CD14-positive monocyte (primary cell): ENCODE measurements around the gene UBE2E3. TPM values are rescaled to one million over a fixed set of nuclear protein-coding genes. Genes with fewer than 3 reads are reported as not detected.

Source experiments
- DNase-seq, 3 donors: peaks; one replicate each; pipeline ENCODE4 v3.0.0-alpha.2; 2011 to 2022
- H2AFZ ChIP-seq: 2 replicates; pipeline ENCODE4 v1.6.0; 2012; ENCODE audit warnings: mild to moderate bottlenecking, low read depth, low read length, inconsistent platforms; ENCODE audit not compliant: insufficient read depth, poor library complexity, severe bottlenecking
- H3K27ac ChIP-seq, 2 donors: 1 replicate in 1 of 2; 2 replicates in 1 of 2; pipeline ENCODE4 v1.5.1; 2012 to 2013; ENCODE audit warnings: low read length in 2 of 2, control low read depth in 1 of 2, inconsistent platforms in 1 of 2, low read depth in 1 of 2, mild to moderate bottlenecking in 1 of 2
- H3K27me3 ChIP-seq, 2 donors: one replicate each; pipeline versions ENCODE4 v1.6.0 to v1.6.1; 2011 to 2013; ENCODE audit warnings: low read length in 2 of 2; ENCODE audit not compliant: control insufficient read depth in 2 of 2, insufficient read depth in 2 of 2
- H3K36me3 ChIP-seq, 2 donors: replicated peaks in 1 of 2; 1 replicate in 1 of 2; 2 replicates in 1 of 2; pipeline versions ENCODE4 v1.5.1 to v1.6.1; 2012 to 2013; ENCODE audit warnings: low read length in 2 of 2, control low read depth in 1 of 2, inconsistent platforms in 1 of 2, mild to moderate bottlenecking in 1 of 2; ENCODE audit not compliant: insufficient read depth in 2 of 2, control insufficient read depth in 1 of 2
- H3K4me1 ChIP-seq, 2 donors: 1 replicate in 1 of 2; 2 replicates in 1 of 2; pipeline versions ENCODE4 v1.5.1 to v1.6.1; 2012 to 2013; ENCODE audit warnings: low read length in 2 of 2, control low read depth in 1 of 2, inconsistent platforms in 1 of 2, mild to moderate bottlenecking in 1 of 2, moderate library complexity in 1 of 2; ENCODE audit not compliant: insufficient read depth in 2 of 2, control insufficient read depth in 1 of 2
- H3K4me2 ChIP-seq: replicated peaks from 2 replicates; pipeline ENCODE3; 2012; ENCODE audit warnings: low read length, moderate library complexity, mild to moderate bottlenecking; ENCODE audit not compliant: poor library complexity, severe bottlenecking; ENCODE audit errors: extremely low read depth
- H3K4me3 ChIP-seq, 3 experiments: fragments of 200-600 bp in 1 of 3; sonication (generic) in 1 of 3; replicated peaks in 1 of 3; 1 replicate in 2 of 3; 2 replicates in 1 of 3; pipeline ENCODE4 v1.5.1; 2011 to 2013; ENCODE audit warnings: low read length in 3 of 3, mild to moderate bottlenecking in 3 of 3, control low read depth in 2 of 3, low read depth in 2 of 3, inconsistent platforms in 1 of 3, moderate library complexity in 1 of 3
- H3K79me2 ChIP-seq: 2 replicates; pipeline ENCODE4 v1.6.0; 2012; ENCODE audit warnings: mild to moderate bottlenecking, control low read depth, inconsistent platforms, low read length, moderate library complexity; ENCODE audit not compliant: insufficient read depth
- H3K9ac ChIP-seq: 2 replicates; pipeline ENCODE4 v1.6.0; 2017; ENCODE audit warnings: low read length, mild to moderate bottlenecking; ENCODE audit not compliant: insufficient read depth, poor library complexity, severe bottlenecking
- H3K9me3 ChIP-seq, 2 donors: replicated peaks in 1 of 2; 1 replicate in 1 of 2; 2 replicates in 1 of 2; pipeline versions ENCODE4 v1.5.1 to v1.6.1; 2012 to 2013; ENCODE audit warnings: low read length in 2 of 2, control low read depth in 1 of 2; ENCODE audit not compliant: control insufficient read depth in 1 of 2, insufficient read depth in 1 of 2
- H4K20me1 ChIP-seq: 2 replicates; pipeline ENCODE4 v1.6.0; 2012; ENCODE audit warnings: mild to moderate bottlenecking, low read length, control low read depth, moderate library complexity; ENCODE audit not compliant: insufficient read depth
- H3K27ac Mint-ChIP-seq, 7 donors: one replicate each; pipeline ENCODE4 v1.8.0; 2020; ENCODE audit warnings: mild to moderate bottlenecking in 7 of 7, mixed read lengths in 7 of 7, moderate library complexity in 6 of 7, inconsistent platforms in 2 of 7
- H3K27me3 Mint-ChIP-seq, 3 donors: one replicate each; pipeline ENCODE4 v1.8.0; 2021 to 2022; ENCODE audit warnings: low read depth in 3 of 3, mild to moderate bottlenecking in 3 of 3, mixed read lengths in 3 of 3, moderate library complexity in 3 of 3, inconsistent platforms in 1 of 3
- H3K36me3 Mint-ChIP-seq, 2 donors: one replicate each; pipeline ENCODE4 v1.8.0; 2020; ENCODE audit warnings: mixed read lengths in 2 of 2, inconsistent platforms in 1 of 2, mild to moderate bottlenecking in 1 of 2
- H3K4me1 Mint-ChIP-seq: one replicate; pipeline ENCODE4 v1.8.0; 2020; ENCODE audit warnings: mild to moderate bottlenecking, mixed read lengths
- H3K4me3 Mint-ChIP-seq, 2 donors: one replicate each; pipeline ENCODE4 v1.8.0; 2020; ENCODE audit warnings: mild to moderate bottlenecking in 2 of 2, mixed read lengths in 2 of 2, moderate library complexity in 1 of 2
- H3K9me3 Mint-ChIP-seq, 7 donors: one replicate each; pipeline ENCODE4 v1.8.0; 2020 to 2022; ENCODE audit warnings: mixed read lengths in 7 of 7, mild to moderate bottlenecking in 6 of 7, moderate library complexity in 6 of 7, inconsistent platforms in 2 of 7
- WGBS: methylation state at CpG from one replicate; pipeline ENCODE4 v1.1.5; 2013; ENCODE audit warnings: missing lambda C conversion rate; ENCODE audit not compliant: insufficient coverage; 5-methylcytosine and 5-hydroxymethylcytosine counted together
- intact Hi-C, 2 donors: fragments of 100-400 bp; cut with micrococcal nuclease; formaldehyde crosslinking; loops; one replicate each; pipeline versions ENCODE4 v1.15.0 to v1.15.1; 2023
- polyA plus RNA-seq, 3 donors: library from polyadenylated mRNA; depleted of rRNA in 1 of 3; unstranded in 2 of 3; stranded (reverse) in 1 of 3; fragments of 300-500 nt in 2 of 3; fragments of >200 nt in 1 of 3; fragmentation: Illumina TruSeq in 2 of 3; gene quantifications; 1 replicate in 2 of 3; 2 replicates in 1 of 3; pipeline ENCODE4 v1.2.3, GENCODE V29; 2012 to 2021
- TF ChIP-seq, protein P1 (sequence below): fragments of 200-600 bp; IDR thresholded peaks from one replicate; pipeline ENCODE4 v1.8.0; 2022; ENCODE audit warnings: antibody characterized with exemption, mild to moderate bottlenecking

UBE2E3 gene
- polyA plus RNA-seq, 3 donors, result 45.9 to 67.5 (median 52.1) TPM

- 2% methylated on average over 7 of the region's 9 CpGs for WGBS
- H3K27ac ChIP-seq, result no peak overlapping the region
- peak overlapping the region; percentile 76 to 89 for H3K4me3 Mint-ChIP-seq
- H3K79me2 ChIP-seq, result peaks cover 26% of the 10 kb centered on the region
- no peaks in the 10 kb centered on the region for H3K9me3 ChIP-seq
- TF ChIP-seq, protein P1, sequence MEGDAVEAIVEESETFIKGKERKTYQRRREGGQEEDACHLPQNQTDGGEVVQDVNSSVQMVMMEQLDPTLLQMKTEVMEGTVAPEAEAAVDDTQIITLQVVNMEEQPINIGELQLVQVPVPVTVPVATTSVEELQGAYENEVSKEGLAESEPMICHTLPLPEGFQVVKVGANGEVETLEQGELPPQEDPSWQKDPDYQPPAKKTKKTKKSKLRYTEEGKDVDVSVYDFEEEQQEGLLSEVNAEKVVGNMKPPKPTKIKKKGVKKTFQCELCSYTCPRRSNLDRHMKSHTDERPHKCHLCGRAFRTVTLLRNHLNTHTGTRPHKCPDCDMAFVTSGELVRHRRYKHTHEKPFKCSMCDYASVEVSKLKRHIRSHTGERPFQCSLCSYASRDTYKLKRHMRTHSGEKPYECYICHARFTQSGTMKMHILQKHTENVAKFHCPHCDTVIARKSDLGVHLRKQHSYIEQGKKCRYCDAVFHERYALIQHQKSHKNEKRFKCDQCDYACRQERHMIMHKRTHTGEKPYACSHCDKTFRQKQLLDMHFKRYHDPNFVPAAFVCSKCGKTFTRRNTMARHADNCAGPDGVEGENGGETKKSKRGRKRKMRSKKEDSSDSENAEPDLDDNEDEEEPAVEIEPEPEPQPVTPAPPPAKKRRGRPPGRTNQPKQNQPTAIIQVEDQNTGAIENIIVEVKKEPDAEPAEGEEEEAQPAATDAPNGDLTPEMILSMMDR, result no peak
- H3K4me3 ChIP-seq, result peak overlapping the region; percentile 57 to 95 (median 78)
- H3K4me2 ChIP-seq, result peak overlapping the region; percentile 88
- H4K20me1 ChIP-seq, result no peaks in the 10 kb centered on the region
- peaks cover 5 to 7% of the 10 kb centered on the region in 2 donors for H3K27me3 ChIP-seq
- no peaks in the 10 kb centered on the region for H3K9me3 Mint-ChIP-seq
- peaks cover 22 to 38% of the 10 kb centered on the region in 2 donors for H3K4me1 ChIP-seq
- DNase-seq, result peak in 1 of 3 donors; percentile 3
- intact Hi-C loops, result loop anchor here (5.0 to 10.0 kb wide), 2 partner anchors 975 to 977 kb away; partner anchors contain the start of gene CWC22 (in 1 of the 2)
- H3K27me3 Mint-ChIP-seq, result peaks cover 0 to 18% (median 6%) of the 10 kb centered on the region in 3 donors
- H3K4me1 Mint-ChIP-seq, result peaks cover 36% of the 10 kb centered on the region
- H3K36me3 Mint-ChIP-seq, result peaks cover 8 to 20% of the 10 kb centered on the region in 2 donors
- peak overlapping the region in 3 of 7 donors; percentile 57 to 74 (median 68) for H3K27ac Mint-ChIP-seq
- H2AFZ ChIP-seq, result peak overlapping the region; percentile 94
- peak overlapping the region; percentile 67 for H3K9ac ChIP-seq
- peaks cover 3 to 7% of the 10 kb centered on the region in 2 donors for H3K36me3 ChIP-seq
Observed at GRCh38 chr2:180979749-180980105, 678 bp upstream of the UBE2E3 start.

DNA sequence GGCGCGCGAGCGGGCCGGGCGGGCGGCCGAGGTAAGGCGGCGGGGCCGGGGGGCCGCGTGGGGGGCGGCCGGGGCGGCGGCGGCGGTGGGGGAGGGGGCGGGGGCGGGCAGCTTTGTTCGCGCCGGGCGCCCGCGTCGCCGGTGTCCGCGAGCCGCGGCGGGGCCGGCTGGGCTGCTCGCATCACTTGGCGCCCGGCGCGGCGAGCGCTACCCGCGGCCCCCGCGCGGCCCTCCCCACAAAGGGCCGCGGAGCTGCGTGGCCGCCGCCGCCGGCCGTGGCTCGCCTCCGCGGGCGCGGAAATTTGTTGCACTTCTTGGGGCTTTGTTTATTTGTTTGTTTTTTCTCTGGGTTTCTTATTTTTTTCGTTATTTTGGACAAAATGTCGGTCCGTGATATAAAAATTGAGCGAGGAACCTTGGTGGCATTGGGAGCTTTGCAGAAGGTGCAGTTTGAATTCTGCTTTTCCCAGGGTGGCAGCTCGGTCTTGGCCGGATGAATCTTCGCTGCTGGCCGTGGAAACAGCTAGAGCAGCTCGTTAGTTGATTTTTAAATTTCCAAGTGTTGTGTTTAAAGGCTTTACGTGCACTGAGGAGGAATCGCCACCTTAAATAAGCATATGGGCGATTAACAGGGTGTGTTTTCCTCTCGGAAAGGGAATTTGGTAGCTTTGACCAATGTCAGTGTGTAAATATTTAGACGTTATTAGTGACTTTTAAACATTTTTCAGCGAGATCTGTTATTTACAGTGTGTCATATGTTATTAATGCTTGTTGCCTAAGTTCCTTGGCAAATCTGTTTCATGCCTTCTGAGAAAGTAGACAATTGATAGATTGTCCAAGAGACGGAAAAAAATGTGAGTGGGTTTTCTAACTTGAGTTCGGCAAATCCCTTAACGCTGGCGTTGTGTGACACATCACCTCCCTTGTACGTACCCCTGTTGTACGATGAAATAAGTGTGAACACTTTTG is 822 bp downstream of the UBE2E3 start:
- peaks cover 3 to 7% of the 10 kb centered on the region in 2 donors for H3K36me3 ChIP-seq
- H4K20me1 ChIP-seq, result no peaks in the 10 kb centered on the region
- peak overlapping the region; percentile 73 for H2AFZ ChIP-seq
- Mint-ChIP-seq H3K27me3 (peaks cover 0 to 17% (median 6%) of the 10 kb centered on the region in 3 donors), H3K4me1 (peaks cover 43% of the 10 kb centered on the region), H3K9me3 (no peaks in the 10 kb centered on the region), H3K27ac (peak overlapping the region; percentile 83 to 97 (median 93)), H3K4me3 (peak overlapping the region; percentile 98 to 99), H3K36me3 (peaks cover 10 to 28% of the 10 kb centered on the region in 2 donors)
- TF ChIP-seq, protein P1, result no peak
- peak overlapping the region; percentile 44 to 63 for H3K27ac ChIP-seq
- peaks cover 22 to 38% of the 10 kb centered on the region in 2 donors for H3K4me1 ChIP-seq
- H3K9me3 ChIP-seq, result no peaks in the 10 kb centered on the region
- WGBS, result under 1% methylated on average over 27 of the region's 81 CpGs
- peak overlapping the region; percentile 52 for H3K9ac ChIP-seq
- intact Hi-C loops, result loop anchor here in 1 of 2 donors (5.0 kb wide), 1 partner anchor 979 kb away; no protein-coding TSS in a partner anchor
- H3K4me2 ChIP-seq, result peak overlapping the region; percentile 88
- peaks cover 5 to 7% of the 10 kb centered on the region in 2 donors for H3K27me3 ChIP-seq
- DNase-seq, result peak; percentile 12 to 40 (median 27)
- peaks cover 26% of the 10 kb centered on the region for H3K79me2 ChIP-seq
- H3K4me3 ChIP-seq, result peak overlapping the region; percentile 75 to 95 (median 79)
